Stimulated activated naive CD8-positive, alpha-beta T cell treated with anti-CD3 and anti-CD28 coated beads, Interleukin-15, Interleukin-2, amounts not matched to agents 100 ng/mL and 50 ng/mL, for 24 hours (primary cell): ENCODE data around the gene RFC1.

ENCODE experiments used
- H3K27ac Mint-ChIP-seq: one replicate; pipeline ENCODE4 v1.8.0; 2021; ENCODE audit warnings: mild to moderate bottlenecking, mixed read lengths
- H3K27me3 Mint-ChIP-seq: one replicate; pipeline ENCODE4 v1.8.0; 2021; ENCODE audit warnings: mixed read lengths
- H3K36me3 Mint-ChIP-seq: one replicate; pipeline ENCODE4 v1.8.0; 2021; ENCODE audit warnings: low read depth, mixed read lengths
- H3K4me1 Mint-ChIP-seq: one replicate; pipeline ENCODE4 v1.8.0; 2021; ENCODE audit warnings: low read depth, mixed read lengths
- H3K4me3 Mint-ChIP-seq: one replicate; pipeline ENCODE4 v1.8.0; 2021; ENCODE audit warnings: mild to moderate bottlenecking, mixed read lengths
- H3K9me3 Mint-ChIP-seq: one replicate; pipeline ENCODE4 v1.8.0; 2021; ENCODE audit warnings: mixed read lengths

The RFC1 gene

GRCh38 chr4:39337841-39338240 lies 28.3 kb downstream of the RFC1 start:
- Mint-ChIP-seq H3K27ac (no peak overlapping the region), H3K4me3 (no peak overlapping the region), H3K36me3 (peaks cover 50% of the 10 kb centered on the region), H3K4me1 (peaks cover 46% of the 10 kb centered on the region), H3K27me3 (no peaks in the 10 kb centered on the region), H3K9me3 (no peaks in the 10 kb centered on the region)

GRCh38 chr4:39335566-39335965 lies 30.6 kb downstream of the RFC1 start:
- no peak overlapping the region for H3K4me3 Mint-ChIP-seq
- H3K27ac Mint-ChIP-seq = no peak overlapping the region
- H3K27me3 Mint-ChIP-seq = no peaks in the 10 kb centered on the region
- H3K36me3 Mint-ChIP-seq = peaks cover 32% of the 10 kb centered on the region
- peaks cover 3% of the 10 kb centered on the region for H3K9me3 Mint-ChIP-seq
- peaks cover 40% of the 10 kb centered on the region for H3K4me1 Mint-ChIP-seq

GRCh38 chr4:39331191-39331590 lies 35.0 kb downstream of the RFC1 start:
- H3K36me3 Mint-ChIP-seq = peaks cover 37% of the 10 kb centered on the region
- H3K27ac Mint-ChIP-seq = no peak overlapping the region
- H3K27me3 Mint-ChIP-seq = no peaks in the 10 kb centered on the region
- no peak overlapping the region for H3K4me3 Mint-ChIP-seq
- H3K9me3 Mint-ChIP-seq = peaks cover 3% of the 10 kb centered on the region
- peaks cover 22% of the 10 kb centered on the region for H3K4me1 Mint-ChIP-seq

GRCh38 chr4:39330353-39330752 lies 35.8 kb downstream of the RFC1 start:
- Mint-ChIP-seq H3K9me3 (peaks cover 3% of the 10 kb centered on the region), H3K27me3 (no peaks in the 10 kb centered on the region), H3K27ac (no peak overlapping the region), H3K4me3 (no peak overlapping the region), H3K36me3 (peaks cover 45% of the 10 kb centered on the region), H3K4me1 (peaks cover 15% of the 10 kb centered on the region)

- H3K4me1 Mint-ChIP-seq = peaks cover 4% of the 10 kb centered on the region
- H3K36me3 Mint-ChIP-seq = peaks cover 67% of the 10 kb centered on the region
- H3K9me3 Mint-ChIP-seq = peaks cover 3% of the 10 kb centered on the region
- H3K27ac Mint-ChIP-seq = no peak overlapping the region
- no peak overlapping the region for H3K4me3 Mint-ChIP-seq
- H3K27me3 Mint-ChIP-seq = no peaks in the 10 kb centered on the region
These were observed 39.6 kb downstream of the RFC1 start for GRCh38 chr4:39326468-39326977.

GRCh38 chr4:39324897-39325613 lies 41.1 kb downstream of the RFC1 start:
- Mint-ChIP-seq H3K4me3 (no peak overlapping the region), H3K9me3 (no peaks in the 10 kb centered on the region), H3K4me1 (no peaks in the 10 kb centered on the region), H3K36me3 (peaks cover 69% of the 10 kb centered on the region), H3K27me3 (no peaks in the 10 kb centered on the region), H3K27ac (peak overlapping the region; percentile 38)

GRCh38 chr4:39324446-39324845 lies 41.7 kb downstream of the RFC1 start:
- H3K4me1 Mint-ChIP-seq = no peaks in the 10 kb centered on the region
- H3K9me3 Mint-ChIP-seq = no peaks in the 10 kb centered on the region
- no peaks in the 10 kb centered on the region for H3K27me3 Mint-ChIP-seq
- no peak overlapping the region for H3K4me3 Mint-ChIP-seq
- H3K36me3 Mint-ChIP-seq = peaks cover 74% of the 10 kb centered on the region
- no peak overlapping the region for H3K27ac Mint-ChIP-seq

GRCh38 chr4:39323821-39324220 lies 42.3 kb downstream of the RFC1 start:
- Mint-ChIP-seq H3K9me3 (no peaks in the 10 kb centered on the region), H3K4me1 (no peaks in the 10 kb centered on the region), H3K27me3 (no peaks in the 10 kb centered on the region), H3K27ac (no peak overlapping the region), H3K4me3 (no peak overlapping the region), H3K36me3 (peaks cover 73% of the 10 kb centered on the region)

GRCh38 chr4:39320381-39321115 lies 45.6 kb downstream of the RFC1 start:
- no peaks in the 10 kb centered on the region for H3K4me1 Mint-ChIP-seq
- no peaks in the 10 kb centered on the region for H3K27me3 Mint-ChIP-seq
- H3K27ac Mint-ChIP-seq = no peak overlapping the region
- no peaks in the 10 kb centered on the region for H3K9me3 Mint-ChIP-seq
- H3K4me3 Mint-ChIP-seq = no peak overlapping the region
- H3K36me3 Mint-ChIP-seq = peaks cover 61% of the 10 kb centered on the region

- H3K36me3 Mint-ChIP-seq = peaks cover 54% of the 10 kb centered on the region
- no peaks in the 10 kb centered on the region for H3K27me3 Mint-ChIP-seq
- peak overlapping the region; percentile 62 for H3K27ac Mint-ChIP-seq
- H3K4me3 Mint-ChIP-seq = no peak overlapping the region
- no peaks in the 10 kb centered on the region for H3K4me1 Mint-ChIP-seq
- no peaks in the 10 kb centered on the region for H3K9me3 Mint-ChIP-seq
These were observed 46.5 kb downstream of the RFC1 start for GRCh38 chr4:39319676-39320075.

- Mint-ChIP-seq H3K27me3 (no peaks in the 10 kb centered on the region), H3K36me3 (peaks cover 59% of the 10 kb centered on the region), H3K9me3 (no peaks in the 10 kb centered on the region), H3K4me1 (no peaks in the 10 kb centered on the region), H3K27ac (no peak overlapping the region), H3K4me3 (no peak overlapping the region)
These were observed 53.3 kb downstream of the RFC1 start for GRCh38 chr4:39312816-39313215.

GRCh38 chr4:39308611-39309010 lies 57.6 kb downstream of the RFC1 start:
- Mint-ChIP-seq H3K9me3 (no peaks in the 10 kb centered on the region), H3K27ac (no peak overlapping the region), H3K36me3 (peaks cover 74% of the 10 kb centered on the region), H3K4me3 (no peak overlapping the region), H3K27me3 (no peaks in the 10 kb centered on the region), H3K4me1 (no peaks in the 10 kb centered on the region)

- Mint-ChIP-seq H3K4me3 (no peak overlapping the region), H3K9me3 (no peaks in the 10 kb centered on the region), H3K27ac (no peak overlapping the region), H3K4me1 (no peaks in the 10 kb centered on the region), H3K27me3 (no peaks in the 10 kb centered on the region), H3K36me3 (peaks cover 77% of the 10 kb centered on the region)
These were observed 60.1 kb downstream of the RFC1 start for GRCh38 chr4:39305912-39306677.

- no peaks in the 10 kb centered on the region for H3K27me3 Mint-ChIP-seq
- H3K36me3 Mint-ChIP-seq = peaks cover 84% of the 10 kb centered on the region
These were observed 61.5 kb downstream of the RFC1 start for GRCh38 chr4:39304651-39305050.

GRCh38 chr4:39303871-39304270 lies 62.3 kb downstream of the RFC1 start:
- Mint-ChIP-seq H3K4me3 (no peak overlapping the region), H3K36me3 (peaks cover 84% of the 10 kb centered on the region), H3K9me3 (no peaks in the 10 kb centered on the region), H3K27me3 (no peaks in the 10 kb centered on the region), H3K4me1 (no peaks in the 10 kb centered on the region), H3K27ac (no peak overlapping the region)

More at GRCh38 chr4:39304651-39305050, 61.5 kb downstream of the RFC1 start:
- Mint-ChIP-seq H3K9me3 (no peaks in the 10 kb centered on the region), H3K4me1 (no peaks in the 10 kb centered on the region), H3K4me3 (no peak overlapping the region), H3K27ac (no peak overlapping the region)
